ENCODE measurements around the gene SEC16A. TPM values are rescaled to one million over a fixed set of nuclear protein-coding genes. Genes with fewer than 3 reads are reported as not detected.

The SEC16A gene
- total RNA-seq, 1 donor: 38.4 TPM

GRCh38 chr9:136419092-136419420 is 63.8 kb downstream of the SEC16A start:
- DNase-seq (ENCODE audit: insufficient read length, low spot score, missing footprints): no peak
- peaks cover 93% of the 10 kb centered on the region for H3K36me3 ChIP-seq (ENCODE audit: insufficient read depth, low read length)
- no peak for TF ChIP-seq CTCF (IDR thresholded peaks at IDR 0.05; ENCODE audit: extremely low read depth, low read depth, low read length)
- H3K27ac ChIP-seq (ENCODE audit: low read depth, low read length): no peak overlapping the region
- no peak overlapping the region for H3K4me2 ChIP-seq (ENCODE audit: insufficient read depth, low read length)
- no peaks in the 10 kb centered on the region for H3K9me3 ChIP-seq (ENCODE audit: low read depth, low read length)
- H2AFZ ChIP-seq (ENCODE audit: low read length): no peak overlapping the region
- peaks cover 15% of the 10 kb centered on the region for H4K20me1 ChIP-seq (ENCODE audit: insufficient read depth, low read length)
- no peaks in the 10 kb centered on the region for H3K27me3 ChIP-seq (ENCODE audit: insufficient read depth, low read length)
- H3K4me1 ChIP-seq (ENCODE audit: insufficient read depth, low read length): no peaks in the 10 kb centered on the region
- H3K79me2 ChIP-seq (ENCODE audit: insufficient read depth, low read length): peaks cover 25% of the 10 kb centered on the region
- no peak overlapping the region for H3K4me3 ChIP-seq (ENCODE audit: insufficient read depth, low read length)

GRCh38 chr9:136418182-136419091 is 64.4 kb downstream of the SEC16A start:
- Histone ChIP-seq H3K27me3 (ENCODE audit: insufficient read depth, low read length) (no peaks in the 10 kb centered on the region), H3K4me2 (ENCODE audit: insufficient read depth, low read length) (no peak overlapping the region), H4K20me1 (ENCODE audit: insufficient read depth, low read length) (peaks cover 21% of the 10 kb centered on the region), H3K4me3 (ENCODE audit: insufficient read depth, low read length) (no peak overlapping the region), H2AFZ (ENCODE audit: low read length) (no peak overlapping the region), H3K4me1 (ENCODE audit: insufficient read depth, low read length) (no peaks in the 10 kb centered on the region), H3K27ac (ENCODE audit: low read depth, low read length) (no peak overlapping the region), H3K79me2 (ENCODE audit: insufficient read depth, low read length) (peaks cover 31% of the 10 kb centered on the region), H3K9me3 (ENCODE audit: low read depth, low read length) (no peaks in the 10 kb centered on the region), H3K36me3 (ENCODE audit: insufficient read depth, low read length) (peaks cover 95% of the 10 kb centered on the region)
- DNase-seq (ENCODE audit: insufficient read length, low spot score, missing footprints): no peak
- no peak for TF ChIP-seq CTCF (IDR thresholded peaks at IDR 0.05; ENCODE audit: extremely low read depth, low read depth, low read length)

- TF ChIP-seq CTCF (IDR thresholded peaks at IDR 0.05; ENCODE audit: extremely low read depth, low read depth, low read length): no peak
- H3K36me3 ChIP-seq (ENCODE audit: insufficient read depth, low read length): peaks cover 89% of the 10 kb centered on the region
Measured at GRCh38 chr9:136416914-136417313, 65.9 kb downstream of the SEC16A start.

GRCh38 chr9:136416427-136416826 is 66.4 kb downstream of the SEC16A start:
- H3K9me3 ChIP-seq (ENCODE audit: low read depth, low read length): no peaks in the 10 kb centered on the region
- H3K27me3 ChIP-seq (ENCODE audit: insufficient read depth, low read length): no peaks in the 10 kb centered on the region
- DNase-seq (ENCODE audit: insufficient read length, low spot score, missing footprints): no peak
- H3K4me3 ChIP-seq (ENCODE audit: insufficient read depth, low read length): no peak overlapping the region
- no peak overlapping the region for H3K4me2 ChIP-seq (ENCODE audit: insufficient read depth, low read length)
- H3K79me2 ChIP-seq (ENCODE audit: insufficient read depth, low read length): peaks cover 50% of the 10 kb centered on the region
- no peak overlapping the region for H3K27ac ChIP-seq (ENCODE audit: low read depth, low read length)
- H3K4me1 ChIP-seq (ENCODE audit: insufficient read depth, low read length): peaks cover 7% of the 10 kb centered on the region
- H2AFZ ChIP-seq (ENCODE audit: low read length): no peak overlapping the region
- TF ChIP-seq CTCF (IDR thresholded peaks at IDR 0.05; ENCODE audit: extremely low read depth, low read depth, low read length): no peak
- peaks cover 39% of the 10 kb centered on the region for H4K20me1 ChIP-seq (ENCODE audit: insufficient read depth, low read length)
- peaks cover 86% of the 10 kb centered on the region for H3K36me3 ChIP-seq (ENCODE audit: insufficient read depth, low read length)

More at GRCh38 chr9:136416914-136417313, 65.9 kb downstream of the SEC16A start:
- Histone ChIP-seq H2AFZ (ENCODE audit: low read length) (no peak overlapping the region), H3K4me1 (ENCODE audit: insufficient read depth, low read length) (peaks cover 2% of the 10 kb centered on the region), H3K27me3 (ENCODE audit: insufficient read depth, low read length) (no peaks in the 10 kb centered on the region), H3K9me3 (ENCODE audit: low read depth, low read length) (no peaks in the 10 kb centered on the region), H4K20me1 (ENCODE audit: insufficient read depth, low read length) (peaks cover 34% of the 10 kb centered on the region), H3K4me2 (ENCODE audit: insufficient read depth, low read length) (no peak overlapping the region), H3K79me2 (ENCODE audit: insufficient read depth, low read length) (peaks cover 45% of the 10 kb centered on the region), H3K27ac (ENCODE audit: low read depth, low read length) (no peak overlapping the region), H3K4me3 (ENCODE audit: insufficient read depth, low read length) (no peak overlapping the region)
- DNase-seq (ENCODE audit: insufficient read length, low spot score, missing footprints): no peak

Measured in osteoblast (primary cell).